ENCODE measurements around the gene HJURP.

The HJURP gene

GRCh38 chr2:233828546-233829192, 25.7 kb downstream of the HJURP start:
- no peak for DNase-seq (ENCODE audit: extremely low read depth, low read depth)
- H3K4me3 ChIP-seq (replicated peaks; ENCODE audit: low read depth, low read length): no peak overlapping the region
- no peak for TF ChIP-seq CTCF (IDR thresholded peaks at IDR 0.05; ENCODE audit: low read depth, low read length, missing control alignments)

GRCh38 chr2:233824373-233824772, 30.0 kb downstream of the HJURP start:
- no peak for DNase-seq (ENCODE audit: extremely low read depth, low read depth)
- no peak overlapping the region for H3K4me3 ChIP-seq (replicated peaks; ENCODE audit: low read depth, low read length)
- TF ChIP-seq CTCF (IDR thresholded peaks at IDR 0.05; ENCODE audit: low read depth, low read length, missing control alignments): no peak

- H3K4me3 ChIP-seq (replicated peaks; ENCODE audit: low read depth, low read length): no peak overlapping the region
- DNase-seq (ENCODE audit: extremely low read depth, low read depth): no peak
- no peak for TF ChIP-seq CTCF (IDR thresholded peaks at IDR 0.05; ENCODE audit: low read depth, low read length, missing control alignments)
Observed at GRCh38 chr2:233823731-233824121, 30.6 kb downstream of the HJURP start.

- H3K4me3 ChIP-seq (replicated peaks; ENCODE audit: low read depth, low read length): no peak overlapping the region
- TF ChIP-seq CTCF (IDR thresholded peaks at IDR 0.05; ENCODE audit: low read depth, low read length, missing control alignments): no peak
- DNase-seq (ENCODE audit: extremely low read depth, low read depth): no peak
Observed at GRCh38 chr2:233822781-233823730, 31.3 kb downstream of the HJURP start.

- DNase-seq (ENCODE audit: extremely low read depth, low read depth): no peak
- no peak overlapping the region for H3K4me3 ChIP-seq (replicated peaks; ENCODE audit: low read depth, low read length)
- TF ChIP-seq CTCF (IDR thresholded peaks at IDR 0.05; ENCODE audit: low read depth, low read length, missing control alignments): no peak
Observed at GRCh38 chr2:233822101-233822771, 32.1 kb downstream of the HJURP start.

GRCh38 chr2:233821709-233822100, 32.6 kb downstream of the HJURP start:
- no peak for DNase-seq (ENCODE audit: extremely low read depth, low read depth)
- H3K4me3 ChIP-seq (replicated peaks; ENCODE audit: low read depth, low read length): no peak overlapping the region
- TF ChIP-seq CTCF (IDR thresholded peaks at IDR 0.05; ENCODE audit: low read depth, low read length, missing control alignments): no peak

All from HFF-Myc (cell line).